Upper lobe of right lung (tissue), 1 donor: ENCODE data around the gene SATB1. TPM values are rescaled to one million over a fixed set of nuclear protein-coding genes. Genes with fewer than 3 reads are reported as not detected.

Source experiments
- ATAC-seq: fragments of 200-7000 bp; cut with Tn5 transposase; one replicate; pipeline ENCODE4 v1.9.1; 2020; ENCODE audit warnings: mild to moderate bottlenecking, moderate library complexity
- DNase-seq: peaks from one replicate; pipeline ENCODE4 v3.0.0-alpha.2; 2020
- H3K27ac ChIP-seq: fragments of 200-600 bp; one replicate; pipeline ENCODE4 v1.8.0; 2022
- H3K27me3 ChIP-seq: fragments of 200-600 bp; one replicate; pipeline ENCODE4 v1.8.0; 2022; ENCODE audit warnings: mild to moderate bottlenecking
- H3K36me3 ChIP-seq: fragments of 200-600 bp; one replicate; pipeline ENCODE4 v1.8.0; 2022
- H3K4me1 ChIP-seq: fragments of 200-600 bp; one replicate; pipeline ENCODE4 v1.8.0; 2022
- H3K4me3 ChIP-seq: fragments of 200-600 bp; one replicate; pipeline ENCODE4 v1.8.0; 2022; ENCODE audit warnings: mild to moderate bottlenecking
- H3K9me3 ChIP-seq: fragments of 200-600 bp; one replicate; pipeline ENCODE4 v1.8.0; 2022
- CTCF ChIP-seq: fragments of 200-600 bp; IDR thresholded peaks from one replicate; pipeline ENCODE4 v1.8.0; 2022; ENCODE audit warnings: antibody characterized with exemption
- intact Hi-C: fragments of 100-400 bp; cut with DNase I; formaldehyde crosslinking; loops from one replicate; pipeline ENCODE4 v1.11.0; 2022
- total RNA-seq: library from RNA; stranded (reverse); fragmentation: NEBNext Ultra II Directional; extraction: Animal tissue kit (Norgen Biotek cat#: 25700); gene quantifications from one replicate; pipeline ENCODE4 v1.2.1, GENCODE V29; 2021
- donor health status: DM: no; HTN: yes; CAD: no; lungs with severe emphysema.

SATB1 gene
- total RNA-seq, 1 donor from 2014 or later: 28.4 TPM

- no peak for TF ChIP-seq CTCF
- DNase-seq (no peak), ATAC-seq (no peak)
- no peaks in the 10 kb centered on the region for H3K27me3 ChIP-seq
- H3K4me1 ChIP-seq: peaks cover 10% of the 10 kb centered on the region
- peaks cover 9% of the 10 kb centered on the region for H3K36me3 ChIP-seq
- intact Hi-C loops: no loop called here
- H3K4me3 ChIP-seq: no peak overlapping the region
- no peaks in the 10 kb centered on the region for H3K9me3 ChIP-seq
- no peak overlapping the region for H3K27ac ChIP-seq
Measured at GRCh38 chr3:18420555-18420954, 4.6 kb downstream of the SATB1 start.

GRCh38 chr3:18419232-18419631, 5.9 kb downstream of the SATB1 start:
- Histone ChIP-seq H3K9me3 (no peaks in the 10 kb centered on the region), H3K27me3 (no peaks in the 10 kb centered on the region), H3K4me3 (no peak overlapping the region), H3K27ac (no peak overlapping the region), H3K4me1 (peaks cover 10% of the 10 kb centered on the region), H3K36me3 (peaks cover 20% of the 10 kb centered on the region)
- intact Hi-C loops: no loop called here
- TF ChIP-seq CTCF: no peak
- DNase-seq (no peak), ATAC-seq (peak; percentile 21)

DNA sequence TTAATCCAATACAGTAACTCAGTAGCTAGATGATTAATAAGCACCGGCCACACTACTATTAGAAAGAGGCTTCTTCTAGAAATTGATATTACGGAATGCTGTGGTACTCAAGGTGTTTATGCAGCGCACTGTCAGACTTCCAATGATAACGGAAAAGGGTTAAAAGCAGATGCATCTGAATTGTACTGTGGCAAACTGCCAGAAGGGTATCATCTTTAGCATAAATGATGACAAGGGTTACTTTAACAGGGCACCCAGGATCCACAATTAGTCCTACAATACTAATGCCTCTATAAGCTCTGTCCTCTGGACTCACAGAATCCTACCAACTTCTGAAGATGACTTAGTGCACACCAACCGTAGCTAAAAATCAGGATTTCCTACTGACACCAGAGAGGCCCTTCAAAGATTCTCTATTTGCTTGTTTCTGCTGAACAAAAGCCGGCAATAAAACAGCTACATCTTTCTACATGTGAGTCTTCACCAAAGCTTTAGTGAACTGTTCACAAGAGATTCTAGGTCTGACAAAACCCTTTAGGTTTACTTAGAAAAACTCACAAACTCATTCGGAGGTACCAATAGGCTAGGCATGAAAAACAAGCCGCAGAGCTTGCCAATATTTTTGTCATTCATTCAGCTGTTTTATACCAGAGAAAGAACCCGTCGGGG, 7.1 kb downstream of the SATB1 start:
- no peaks in the 10 kb centered on the region for H3K9me3 ChIP-seq
- DNase-seq (no peak), ATAC-seq (no peak)
- no peak for TF ChIP-seq CTCF
- H3K4me1 ChIP-seq: peaks cover 8% of the 10 kb centered on the region
- H3K36me3 ChIP-seq: peaks cover 29% of the 10 kb centered on the region
- intact Hi-C loops: no loop called here
- no peak overlapping the region for H3K27ac ChIP-seq
- H3K4me3 ChIP-seq: no peak overlapping the region
- H3K27me3 ChIP-seq: no peaks in the 10 kb centered on the region

DNA sequence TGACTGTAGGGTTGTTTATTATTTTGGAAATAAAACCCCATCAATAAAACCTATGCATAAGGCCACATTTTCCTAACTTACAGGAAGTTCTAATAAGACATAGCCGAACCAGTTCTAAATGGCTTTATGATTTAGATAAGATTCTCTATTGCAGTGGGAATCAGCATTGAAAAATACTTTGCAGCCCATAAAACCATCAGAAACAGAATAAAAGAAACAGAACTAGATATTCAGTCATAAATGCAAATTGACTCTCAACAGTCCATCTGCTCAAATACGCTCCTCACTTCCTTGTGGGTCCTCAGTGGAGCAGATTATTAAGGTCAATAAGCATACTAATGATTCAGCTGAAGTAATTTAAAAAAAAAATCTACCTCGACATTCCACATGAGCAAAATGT, 8.8 kb downstream of the SATB1 start:
- no peak for TF ChIP-seq CTCF
- DNase-seq: no peak
- no peak for ATAC-seq
- H3K27me3 ChIP-seq: no peaks in the 10 kb centered on the region
- H3K4me3 ChIP-seq: no peak overlapping the region
- H3K36me3 ChIP-seq: peaks cover 33% of the 10 kb centered on the region
- no peaks in the 10 kb centered on the region for H3K4me1 ChIP-seq
- H3K27ac ChIP-seq: no peak overlapping the region
- intact Hi-C loops: no loop called here
- no peaks in the 10 kb centered on the region for H3K9me3 ChIP-seq

GRCh38 chr3:18415839-18416238, 9.3 kb downstream of the SATB1 start:
- intact Hi-C loops: no loop called here
- H3K36me3 ChIP-seq: peaks cover 33% of the 10 kb centered on the region
- H3K27me3 ChIP-seq: no peaks in the 10 kb centered on the region
- DNase-seq (no peak), ATAC-seq (no peak)
- no peaks in the 10 kb centered on the region for H3K4me1 ChIP-seq
- H3K9me3 ChIP-seq: no peaks in the 10 kb centered on the region
- no peak overlapping the region for H3K27ac ChIP-seq
- no peak overlapping the region for H3K4me3 ChIP-seq
- TF ChIP-seq CTCF: no peak

- Histone ChIP-seq H3K27me3 (no peaks in the 10 kb centered on the region), H3K27ac (no peak overlapping the region), H3K4me1 (no peaks in the 10 kb centered on the region), H3K9me3 (no peaks in the 10 kb centered on the region), H3K36me3 (peaks cover 37% of the 10 kb centered on the region), H3K4me3 (no peak overlapping the region)
- DNase-seq (no peak), ATAC-seq (no peak)
- intact Hi-C loops: no loop called here
- no peak for TF ChIP-seq CTCF
Measured at GRCh38 chr3:18415167-18415566, 10.0 kb downstream of the SATB1 start.
